WTC11 (cell line): ENCODE results near the gene FMNL1. TPM values are rescaled to one million over a fixed set of nuclear protein-coding genes. Genes with fewer than 3 reads are reported as not detected.

Experiments
- ATAC-seq: fragments of 200-7000 bp; cut with Tn5 transposase; 2 replicates; pipeline ENCODE4 v1.10.0; 2021; ENCODE audit warnings: mild to moderate bottlenecking, moderate library complexity
- Bru-seq: library from RNA; stranded (reverse); fragments of 400-500 nt; gene quantifications from one replicate; lab custom pipeline; 2021; lab: Mats Ljungman, UMichigan
- CTCF ChIA-PET: fragments of 300-600 bp; sonication (Branson Sonifier 250); formaldehyde crosslinking; loops from one replicate; lab custom pipeline; 2021; ENCODE audit warnings: antibody characterized with exemption; lab: Charles Lee
- POLR2A ChIA-PET: fragments of 350-600 bp; sonication (Branson Sonifier 250); formaldehyde crosslinking; loops from one replicate; lab custom pipeline; 2021; ENCODE audit warnings: antibody characterized with exemption; lab: Charles Lee
- DNase-seq: peaks from one replicate; pipeline ENCODE4 v3.0.0; 2021; ENCODE audit warnings: low spot score
- H3K27ac Mint-ChIP-seq: 2 replicates; pipeline ENCODE4 v1.8.0; 2021; ENCODE audit warnings: mixed read lengths
- H3K27me3 Mint-ChIP-seq: 2 replicates; pipeline ENCODE4 v1.8.0; 2021; ENCODE audit warnings: low read depth, mild to moderate bottlenecking, moderate library complexity, mixed read lengths
- H3K36me3 Mint-ChIP-seq: 2 replicates; pipeline ENCODE4 v1.8.0; 2021; ENCODE audit warnings: mixed read lengths
- H3K4me1 Mint-ChIP-seq: 2 replicates; pipeline ENCODE4 v1.8.0; 2022; ENCODE audit warnings: mixed read lengths
- H3K4me3 Mint-ChIP-seq: 2 replicates; pipeline ENCODE4 v1.8.0; 2021; ENCODE audit warnings: mild to moderate bottlenecking, moderate library complexity, mixed read lengths
- H3K9me3 Mint-ChIP-seq: 2 replicates; pipeline ENCODE4 v1.8.0; 2021; ENCODE audit warnings: mixed read lengths
- ATF6 ChIP-seq: sonication (generic); formaldehyde crosslinking; IDR thresholded peaks from 2 replicates; pipeline ENCODE4 v1.8.1; 2023; ENCODE audit warnings: mild to moderate bottlenecking, missing genetic modification reagents
- CDX4 ChIP-seq: fragments of 250-450 bp; sonication (Bioruptor Pico); IDR thresholded peaks from 2 replicates; pipeline ENCODE4 v1.9.0; 2021; ENCODE audit warnings: moderate library complexity, mild to moderate bottlenecking, inconsistent platforms, borderline replicate concordance
- E2F5 ChIP-seq: sonication (generic); formaldehyde crosslinking; IDR thresholded peaks from 2 replicates; pipeline ENCODE4 v1.8.1; 2022; ENCODE audit warnings: mild to moderate bottlenecking, moderate library complexity, missing genetic modification reagents
- FOXJ3 ChIP-seq: sonication (generic); formaldehyde crosslinking; IDR thresholded peaks from 2 replicates; pipeline ENCODE4 v1.9.0; 2021; ENCODE audit warnings: missing genetic modification reagents, mild to moderate bottlenecking, borderline replicate concordance
- FOXP1 ChIP-seq: sonication (generic); formaldehyde crosslinking; IDR thresholded peaks from 2 replicates; pipeline ENCODE4 v1.8.0; 2022; ENCODE audit warnings: missing genetic modification reagents, mild to moderate bottlenecking, moderate library complexity, borderline replicate concordance
- JAZF1 ChIP-seq: fragments of 250-450 bp; sonication (Bioruptor Pico); IDR thresholded peaks from 2 replicates; pipeline ENCODE4 v1.9.0; 2021; ENCODE audit warnings: moderate library complexity, mild to moderate bottlenecking, inconsistent platforms
- JUN ChIP-seq: sonication (generic); formaldehyde crosslinking; IDR thresholded peaks from 2 replicates; pipeline ENCODE4 v1.8.0; 2023; ENCODE audit warnings: mild to moderate bottlenecking, missing genetic modification reagents
- KAT7 ChIP-seq: sonication (generic); formaldehyde crosslinking; IDR thresholded peaks from 2 replicates; pipeline ENCODE4 v1.8.1; 2023; ENCODE audit warnings: missing genetic modification reagents, mild to moderate bottlenecking, borderline replicate concordance
- MXD4 ChIP-seq: fragments of 250-450 bp; sonication (Bioruptor Pico); IDR thresholded peaks from 2 replicates; pipeline ENCODE4 v1.8.0; 2021; ENCODE audit warnings: mild to moderate bottlenecking, moderate library complexity, borderline replicate concordance
- SOX15 ChIP-seq: fragments of 250-450 bp; sonication (Bioruptor Pico); IDR thresholded peaks from 2 replicates; pipeline ENCODE4 v1.9.0; 2021; ENCODE audit warnings: mild to moderate bottlenecking
- SP1 ChIP-seq: sonication (generic); formaldehyde crosslinking; conservative IDR thresholded peaks from 2 replicates; pipeline ENCODE4 v1.8.1; 2022; ENCODE audit warnings: missing genetic modification reagents
- STAT6 ChIP-seq: sonication (generic); formaldehyde crosslinking; conservative IDR thresholded peaks from 2 replicates; pipeline ENCODE4 v1.8.1; 2023; ENCODE audit warnings: mild to moderate bottlenecking, low read depth, missing genetic modification reagents, moderate library complexity
- TEAD1 ChIP-seq: sonication (generic); formaldehyde crosslinking; IDR thresholded peaks from 2 replicates; pipeline ENCODE4 v1.8.0; 2022; ENCODE audit warnings: mild to moderate bottlenecking, missing genetic modification reagents
- USF2 ChIP-seq: sonication (generic); formaldehyde crosslinking; IDR thresholded peaks from 2 replicates; pipeline ENCODE4 v1.8.1; 2023; ENCODE audit warnings: mild to moderate bottlenecking, missing genetic modification reagents, moderate library complexity
- ZMAT4 ChIP-seq: fragments of 250-450 bp; sonication (Bioruptor Pico); IDR thresholded peaks from 2 replicates; pipeline ENCODE4 v1.9.0; 2021; ENCODE audit warnings: mild to moderate bottlenecking
- long read RNA-seq, 3 experiments: library from RNA in 1 of 3; library from capped mRNA in 1 of 3; library from polyadenylated mRNA in 1 of 3; unstranded in 2 of 3; stranded (forward) in 1 of 3; transcript quantifications; one replicate each; pipeline ENCODE4 v2.0.0, GENCODE V29; 2021
- total RNA-seq: library from RNA; stranded (reverse); gene quantifications from 3 replicates; pipeline ENCODE4 v1.2.3, GENCODE V29; 2021

FMNL1 gene
- total RNA-seq (5.3 to 7.9 TPM (median 7.3 TPM) in 3 replicates), Bru-seq, nascent RNA (percentile 27 among the genes with signal in this experiment)
- long read RNA-seq, experiment 1, partial matches to known transcripts: 9 of 11 reads
- long read RNA-seq, experiment 1, other reads (novel, unspliced or antisense): 2 of 11 reads
- long read RNA-seq, experiment 2, partial matches to known transcripts: 4 of 5 reads
- long read RNA-seq, experiment 2, other reads (novel, unspliced or antisense): 1 of 5 reads
- long read RNA-seq, experiment 3: 0 reads

GRCh38 chr17:45221081-45222013 is at the start of gene FMNL1:
TSS of gene FMNL1 (plus strand) at chr17:45221885. CDS start at chr17:45222125, 240 bp downstream.
- peaks cover 60% of the 10 kb centered on the region for H3K27me3 Mint-ChIP-seq
- no peak for TF ChIP-seq ATF6 (CRISPR knock-in tag)
- TF ChIP-seq JUN (CRISPR knock-in tag): no peak
- no peak for TF ChIP-seq TEAD1
- peak; percentile 45; the same call in 1 of the 2 replicates for TF ChIP-seq E2F5
- no peak for TF ChIP-seq ZMAT4 (CRISPR knock-in tag)
- TF ChIP-seq MXD4 (CRISPR knock-in tag): no peak
- TF ChIP-seq SOX15 (CRISPR knock-in tag): no peak
- no peak for TF ChIP-seq JAZF1 (CRISPR knock-in tag)
- no peak for TF ChIP-seq FOXJ3 (CRISPR knock-in tag)
- TF ChIP-seq CDX4 (CRISPR knock-in tag): no peak
- no peak for TF ChIP-seq STAT6 (CRISPR knock-in tag)
- TF ChIP-seq SP1 (CRISPR knock-in tag): 0 out of 2 replicates have a peak, but pooled peaks have one; percentile 39
- peak; percentile 68; the same call in 1 of the 2 replicates for TF ChIP-seq FOXP1
- peak; percentile 34; the same call in 1 of the 2 replicates for TF ChIP-seq KAT7
- no peak for TF ChIP-seq USF2
- no peaks in the 10 kb centered on the region for H3K36me3 Mint-ChIP-seq
- ChIA-PET POLR2A (interaction anchor here (0.5 to 1.5 kb wide), 5 partner anchors 15 to 850 kb away, joined by 3 to 4 read pairs (median 3); partner anchors contain the start of genes HEXIM1 and HEXIM2), CTCF (interaction anchor here (0.7 to 5.9 kb wide), 12 partner anchors 10 to 207 kb away, joined by 3 to 88 read pairs (median 8); partner anchors contain the start of gene ACBD4)
- peak; percentile 65 for DNase-seq
- no peaks in the 10 kb centered on the region for H3K9me3 Mint-ChIP-seq
- peak; percentile 40 for ATAC-seq
- H3K4me3 Mint-ChIP-seq: peak within 1 kb of the TSS; percentile 72
- H3K4me1 Mint-ChIP-seq: peaks cover 7% of the 10 kb centered on the region; the same call in 1 of the 2 replicates
- no peak within 1 kb of the TSS for H3K27ac Mint-ChIP-seq
